Tibial artery (tissue), 4 donors: ENCODE data around the gene CLIC3.

Experiments used
- DNase-seq, 2 donors: peaks; one replicate each; pipeline ENCODE4 v3.0.0-alpha.2; 2019
- H3K27ac ChIP-seq, 2 donors: fragments of 200-600 bp; sonication (generic) in 1 of 2; 1 replicate in 1 of 2; 2 replicates in 1 of 2; pipeline ENCODE4 v1.5.1; 2018 to 2019; ENCODE audit warnings: mild to moderate bottlenecking in 1 of 2
- H3K27me3 ChIP-seq, 2 donors: fragments of 200-600 bp; sonication (generic) in 1 of 2; one replicate each; pipeline versions ENCODE4 v1.5.1 to v1.6.0; 2016 to 2019
- H3K36me3 ChIP-seq, 3 donors: fragments of 200-600 bp; sonication (generic) in 2 of 3; one replicate each; pipeline ENCODE4 v1.5.1; 2016 to 2019; ENCODE audit warnings: mild to moderate bottlenecking in 2 of 3
- H3K4me1 ChIP-seq, 4 donors: fragments of 200-600 bp; sonication (generic) in 2 of 4; 1 replicate in 3 of 4; 2 replicates in 1 of 4; pipeline ENCODE4 v1.5.1; 2016 to 2019
- H3K4me3 ChIP-seq, 2 donors: fragments of 200-600 bp; sonication (generic) in 1 of 2; 1 replicate in 1 of 2; 2 replicates in 1 of 2; pipeline ENCODE4 v1.5.1; 2018 to 2019; ENCODE audit warnings: mild to moderate bottlenecking in 2 of 2
- H3K9me3 ChIP-seq, 3 donors: fragments of 200-600 bp; sonication (generic) in 1 of 3; one replicate each; pipeline ENCODE4 v1.5.1; 2016 to 2019
- CTCF ChIP-seq, 2 experiments: fragments of 200-600 bp in 1 of 2; fragments of 450-650 bp in 1 of 2; IDR thresholded peaks; one replicate each; pipeline ENCODE4 v1.5.1; 2017 to 2019; ENCODE audit warnings: antibody characterized with exemption in 2 of 2, mild to moderate bottlenecking in 1 of 2, moderate library complexity in 1 of 2
- intact Hi-C: fragments of 100-400 bp; cut with DNase I; formaldehyde crosslinking; loops from one replicate; pipeline ENCODE4 v1.15.0; 2023; ENCODE audit warnings: low total_unique reads

CLIC3 gene

GRCh38 chr9:137026828-137027227 is 30.5 kb upstream of the CLIC3 start:
- no peak for DNase-seq
- Histone ChIP-seq H3K36me3 (no peaks in the 10 kb centered on the region), H3K27me3 (no peaks in the 10 kb centered on the region), H3K4me1 (peaks cover 0 to 38% (median 28%) of the 10 kb centered on the region in 4 donors), H3K27ac (peak overlapping the region; percentile 31 to 72), H3K9me3 (no peaks in the 10 kb centered on the region), H3K4me3 (peak overlapping the region; percentile 51 to 57)
- intact Hi-C loops: loop anchor here (5.0 kb wide), 2 partner anchors 75 to 185 kb away; partner anchors contain the start of genes AJM1 and LCN12
- no peak for TF ChIP-seq CTCF (IDR thresholded peaks at IDR 0.05)

GRCh38 chr9:137026384-137026783 is 30.0 kb upstream of the CLIC3 start:
- intact Hi-C loops: loop anchor here (5.0 kb wide), 2 partner anchors 74 to 184 kb away; partner anchors contain the start of genes AJM1 and LCN12
- no peak overlapping the region for H3K27ac ChIP-seq
- no peaks in the 10 kb centered on the region for H3K9me3 ChIP-seq
- peaks cover 0 to 2% (median 0%) of the 10 kb centered on the region in 3 donors for H3K36me3 ChIP-seq
- DNase-seq: no peak
- no peak overlapping the region for H3K4me3 ChIP-seq
- no peaks in the 10 kb centered on the region for H3K27me3 ChIP-seq
- peaks cover 0 to 38% (median 28%) of the 10 kb centered on the region in 4 donors for H3K4me1 ChIP-seq
- no peak for TF ChIP-seq CTCF (IDR thresholded peaks at IDR 0.05)

GRCh38 chr9:137025517-137025966 is 29.2 kb upstream of the CLIC3 start:
- H3K9me3 ChIP-seq: no peaks in the 10 kb centered on the region
- no peaks in the 10 kb centered on the region for H3K27me3 ChIP-seq
- peaks cover 0 to 11% (median 0%) of the 10 kb centered on the region in 3 donors for H3K36me3 ChIP-seq
- no peak overlapping the region for H3K4me3 ChIP-seq
- H3K27ac ChIP-seq: no peak overlapping the region
- H3K4me1 ChIP-seq: peaks cover 0 to 38% (median 28%) of the 10 kb centered on the region in 4 donors
- TF ChIP-seq CTCF (IDR thresholded peaks at IDR 0.05): no peak
- no peak for DNase-seq
- intact Hi-C loops: loop anchor here (5.0 kb wide), 2 partner anchors 73 to 183 kb away; partner anchors contain the start of genes AJM1 and LCN12

- H3K36me3 ChIP-seq: peaks cover 0 to 26% (median 0%) of the 10 kb centered on the region in 3 donors
- H3K27ac ChIP-seq: no peak overlapping the region
- H3K4me1 ChIP-seq: peaks cover 0 to 27% (median 16%) of the 10 kb centered on the region in 4 donors
- no peak for TF ChIP-seq CTCF (IDR thresholded peaks at IDR 0.05)
- DNase-seq: no peak
- H3K27me3 ChIP-seq: no peaks in the 10 kb centered on the region
- intact Hi-C loops: no loop called here
- H3K9me3 ChIP-seq: no peaks in the 10 kb centered on the region
- no peak overlapping the region for H3K4me3 ChIP-seq
Measured at GRCh38 chr9:137023583-137023991, 27.2 kb upstream of the CLIC3 start.

GRCh38 chr9:137023157-137023556 is 26.8 kb upstream of the CLIC3 start:
- Histone ChIP-seq H3K36me3 (peaks cover 0 to 27% (median under 1%) of the 10 kb centered on the region in 3 donors), H3K27ac (no peak overlapping the region), H3K4me3 (no peak overlapping the region), H3K27me3 (no peaks in the 10 kb centered on the region), H3K4me1 (peaks cover 0 to 24% (median 13%) of the 10 kb centered on the region in 4 donors), H3K9me3 (no peaks in the 10 kb centered on the region)
- no peak for DNase-seq
- TF ChIP-seq CTCF (IDR thresholded peaks at IDR 0.05): no peak
- intact Hi-C loops: no loop called here
